Measurements from ENCODE around the gene ADH5.
"Not testable (repeated sequence)": the region's sequence is repeated elsewhere in the genome, so short reads cannot be mapped to it uniquely, and the experiment has no call there.

The ADH5 gene

DNA sequence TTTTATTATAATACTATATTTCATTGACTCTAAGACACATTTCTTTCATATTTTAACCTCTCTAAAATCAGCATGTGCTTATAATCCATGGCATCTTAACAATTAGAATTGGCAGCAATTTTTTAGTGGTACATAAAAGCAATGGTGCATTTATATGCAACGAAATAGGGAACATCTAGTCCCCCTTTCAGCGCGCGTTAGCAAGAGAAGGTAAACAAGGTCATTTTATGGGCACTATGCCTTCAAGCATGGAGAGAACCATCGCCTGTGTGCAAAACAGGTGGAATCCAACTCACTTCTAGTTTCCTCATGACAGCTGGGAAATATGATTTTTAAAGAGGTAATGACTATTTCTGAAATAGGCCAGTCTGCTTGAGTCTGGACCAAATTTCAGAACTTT is 6.4 kb downstream of the ADH5 start:
- no peak for DNase-seq

GRCh38 chr4:99080869-99081268 is 7.7 kb downstream of the ADH5 start:
- DNase-seq = not testable (repeated sequence)

- DNase-seq = no peak
Measured at GRCh38 chr4:99079625-99080295, 8.8 kb downstream of the ADH5 start.

DNA sequence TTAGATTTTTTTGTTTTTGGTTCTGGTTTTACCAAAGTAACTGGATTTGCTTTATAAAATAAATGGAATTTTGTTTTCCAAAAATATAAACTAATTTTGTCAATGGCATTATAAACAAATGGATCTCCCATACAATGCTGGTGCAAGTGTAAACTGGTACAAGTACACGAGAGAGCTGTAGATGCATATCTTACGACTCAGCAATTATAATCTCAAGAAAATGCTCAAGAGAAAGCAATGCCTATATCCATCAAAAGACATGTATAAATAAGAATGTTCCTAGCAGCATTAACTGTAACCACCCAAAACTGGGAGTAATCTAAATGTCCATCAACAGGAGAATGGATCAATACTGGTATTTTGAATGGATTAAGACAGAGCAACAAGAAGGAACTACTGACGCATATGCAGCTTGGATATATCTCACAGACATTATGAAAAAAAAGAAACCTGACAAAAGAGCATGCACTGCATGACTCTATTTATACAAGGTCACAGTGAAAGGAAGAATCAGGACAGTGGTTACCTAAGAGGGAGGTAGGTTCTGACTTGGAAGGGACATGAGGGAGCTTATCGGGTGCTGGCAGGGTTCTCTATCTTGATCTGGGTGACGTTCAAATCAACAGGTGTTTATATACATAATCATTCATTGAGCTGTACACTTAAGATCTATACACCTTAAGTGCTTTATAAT is 9.5 kb downstream of the ADH5 start:
- DNase-seq = no peak

DNA sequence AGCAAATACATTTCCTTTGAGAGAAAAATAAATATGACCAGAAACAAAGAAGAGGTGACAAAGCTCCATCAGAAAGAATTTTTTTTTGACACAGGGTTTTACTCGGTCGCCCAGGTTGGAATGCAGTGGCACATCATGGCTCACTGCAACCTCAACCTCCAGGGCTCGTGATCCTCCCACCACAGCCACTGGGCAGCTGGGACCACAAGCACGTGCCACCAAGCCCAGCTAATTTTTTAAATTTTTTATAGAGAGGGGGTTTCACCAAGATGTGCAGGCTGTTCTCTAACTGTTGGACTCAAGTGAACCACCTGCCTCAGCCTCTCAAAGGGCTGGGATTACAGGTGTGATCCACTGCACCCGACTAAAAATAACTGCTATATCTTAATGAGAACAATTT is 10.3 kb downstream of the ADH5 start:
- DNase-seq = no peak

DNA sequence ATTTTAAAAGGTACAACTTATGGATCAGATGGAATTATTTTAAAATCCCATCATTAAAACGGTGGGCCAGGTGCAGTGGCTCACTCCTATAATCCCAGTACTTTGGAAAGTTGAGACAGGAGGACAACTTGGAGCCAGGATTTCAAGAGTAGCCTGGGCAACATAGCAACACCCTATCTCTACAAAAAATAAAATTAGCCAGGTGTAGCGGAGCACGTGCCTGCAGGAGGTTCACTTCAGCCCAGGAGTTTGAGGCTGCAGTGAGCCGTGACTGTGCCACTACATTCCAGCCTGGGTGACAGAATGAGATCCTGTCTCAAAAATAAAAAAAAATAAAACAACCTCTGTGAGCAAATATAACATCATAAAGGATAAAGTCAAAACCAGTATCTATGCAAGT is 11.4 kb downstream of the ADH5 start:
- no peak for DNase-seq

- DNase-seq = no peak
Measured at GRCh38 chr4:99076292-99076976, 12.2 kb downstream of the ADH5 start.

DNA sequence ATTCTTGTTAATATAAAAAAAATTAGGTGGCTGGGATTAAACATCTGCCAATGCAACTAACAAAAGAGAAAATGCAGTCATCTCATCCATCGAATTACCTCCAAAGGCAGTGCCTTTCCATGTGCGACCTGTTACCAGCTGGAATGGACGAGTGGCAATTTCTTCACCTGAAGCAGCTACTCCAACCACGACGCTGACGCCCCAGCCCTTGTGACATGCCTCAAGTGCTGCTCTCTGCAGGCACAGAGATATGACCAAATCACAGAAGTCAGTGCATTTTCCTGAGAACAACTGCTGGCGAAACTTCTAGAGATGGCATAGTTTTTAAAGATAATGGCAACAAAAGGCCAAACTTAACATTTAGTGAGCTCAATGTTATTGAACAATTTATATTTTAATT is 13.8 kb downstream of the ADH5 start:
- no peak for DNase-seq

DNA sequence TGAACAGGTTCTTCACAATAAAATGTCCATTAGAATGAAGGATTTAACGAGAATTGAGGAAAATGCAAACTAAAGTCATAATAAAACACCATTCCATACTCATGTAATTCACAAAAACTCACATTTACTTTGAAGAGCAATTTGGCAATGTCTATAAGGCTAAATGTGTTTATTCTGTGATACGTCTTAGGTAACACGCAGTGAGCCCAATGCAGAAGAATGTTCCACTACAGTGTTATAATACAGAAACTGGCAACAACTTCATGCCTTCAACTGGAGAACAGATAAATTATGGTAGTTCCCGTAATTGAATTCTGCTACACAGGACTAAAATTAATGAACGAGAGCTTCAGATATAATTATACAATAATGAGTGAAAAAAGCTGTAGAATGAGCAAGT is 17.4 kb downstream of the ADH5 start:
- DNase-seq = no peak

DNA sequence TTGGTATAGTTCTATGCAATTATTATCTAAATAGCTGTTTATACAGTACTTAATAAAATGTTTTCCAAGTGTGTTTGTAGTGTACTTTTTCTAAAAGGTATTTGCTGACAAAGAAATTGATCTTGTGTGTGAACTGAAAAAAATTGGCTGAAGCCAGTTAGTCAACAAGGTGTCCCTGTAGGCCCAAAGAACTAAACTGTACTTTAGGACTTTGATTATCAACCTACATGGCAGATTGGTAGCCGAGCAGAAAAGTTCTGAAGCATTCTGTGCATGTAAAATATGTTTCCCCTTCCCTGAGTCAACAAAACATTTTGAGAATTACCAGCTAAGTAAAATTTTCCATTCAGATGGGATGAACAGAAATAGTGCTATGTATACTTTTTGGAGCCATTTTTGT is 21.0 kb downstream of the ADH5 start:
- DNase-seq = no peak

- not testable (repeated sequence) for DNase-seq
Measured at GRCh38 chr4:99065521-99065920, 23.1 kb downstream of the ADH5 start.

- DNase-seq = no peak
Measured at GRCh38 chr4:99062120-99062519, 26.5 kb downstream of the ADH5 start.

- DNase-seq = no peak
Measured at GRCh38 chr4:99061048-99061700, 27.4 kb downstream of the ADH5 start.

DNA sequence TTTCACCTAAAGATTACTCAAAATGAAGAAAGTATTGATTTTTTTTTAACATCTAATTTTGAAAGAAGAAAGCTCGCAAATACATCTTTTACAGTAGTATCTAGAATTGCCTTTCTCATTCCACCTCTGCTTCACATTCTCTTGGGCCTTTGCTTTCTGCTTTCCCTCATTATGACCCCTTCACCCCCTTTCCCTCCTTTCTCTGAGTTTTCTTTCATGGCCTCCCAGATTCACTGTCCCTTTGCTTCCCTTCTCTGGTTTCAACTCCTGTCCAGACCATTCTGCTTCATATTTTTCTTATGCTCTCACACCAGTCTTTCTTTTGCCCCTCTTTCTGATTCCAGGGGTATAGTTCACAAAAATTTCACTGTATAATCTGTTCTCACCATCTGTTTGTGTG is 29.0 kb downstream of the ADH5 start:
- DNase-seq = no peak

- no peak for DNase-seq
Measured at GRCh38 chr4:99058228-99058627, 30.4 kb downstream of the ADH5 start.

DNA sequence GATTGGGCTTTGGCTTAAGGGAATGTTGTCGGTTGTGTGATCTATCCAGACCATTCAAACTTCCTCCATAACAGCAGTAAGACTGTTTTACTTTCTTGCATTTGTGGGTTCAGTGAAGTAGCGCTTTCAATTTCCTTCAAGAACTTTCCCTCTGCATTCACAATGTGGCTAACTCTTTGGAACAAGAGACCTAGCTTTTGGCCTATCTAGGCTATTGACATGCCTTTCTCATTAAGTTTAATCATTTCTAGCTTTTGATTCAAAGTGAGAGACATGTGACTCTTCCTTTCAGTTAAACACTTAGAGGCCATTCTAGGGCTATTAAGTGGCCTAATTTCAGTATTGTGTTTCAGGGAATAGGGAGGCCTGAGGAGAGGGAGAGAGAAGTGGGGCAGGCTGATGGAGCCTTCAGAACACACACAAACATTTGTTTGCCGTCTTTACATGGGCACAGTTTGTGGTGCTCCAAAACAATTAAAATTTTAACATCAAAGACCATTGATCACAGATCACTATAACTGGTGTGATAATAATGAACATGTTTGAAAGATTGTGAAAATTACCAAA is 34.1 kb downstream of the ADH5 start:
- DNase-seq = no peak

- DNase-seq = no peak
Measured at GRCh38 chr4:99052902-99053301, 35.7 kb downstream of the ADH5 start.

DNA sequence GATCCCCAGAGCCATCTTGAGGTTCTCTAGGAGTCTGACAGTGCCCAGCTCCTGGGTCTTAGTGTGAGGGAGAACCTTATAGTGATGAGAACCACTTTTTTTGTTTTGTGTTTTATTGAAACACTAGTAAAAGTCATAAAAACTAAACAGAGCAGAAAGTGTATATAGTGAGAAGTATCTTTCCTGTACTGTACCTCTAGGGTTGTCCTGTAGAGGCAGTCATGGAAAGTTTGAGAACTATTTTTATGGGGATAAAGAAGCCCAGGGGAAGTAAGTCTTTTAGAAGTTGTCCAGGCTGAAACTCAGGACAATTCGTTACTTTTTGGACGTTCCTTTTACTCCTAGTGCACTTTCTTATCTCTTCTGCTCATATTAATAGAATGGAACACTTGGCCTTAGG is 40.9 kb downstream of the ADH5 start:
- DNase-seq = no peak

DNA sequence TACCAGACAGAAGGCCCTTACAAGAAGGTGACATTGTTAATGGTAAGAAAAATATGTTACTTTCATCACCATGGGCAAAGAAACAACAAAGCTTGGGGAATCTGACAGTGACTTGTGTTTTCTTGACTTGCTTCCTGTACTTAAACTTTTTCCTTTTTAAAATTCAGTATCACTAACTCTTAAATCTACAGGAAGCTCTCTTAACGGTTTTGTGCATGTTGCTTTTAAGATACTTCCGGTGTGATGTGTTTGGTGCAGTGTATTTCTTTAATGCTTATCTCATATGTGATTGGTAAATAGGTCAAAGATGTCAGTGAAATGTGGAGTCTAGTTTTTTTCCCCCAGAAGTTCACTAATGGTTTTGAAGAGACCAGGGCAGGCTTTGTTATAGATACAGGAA is 45.2 kb downstream of the ADH5 start:
- DNase-seq = no peak

- no peak for DNase-seq
Measured at GRCh38 chr4:99038213-99038612, 50.4 kb downstream of the ADH5 start.

- DNase-seq = no peak
Measured at GRCh38 chr4:99033956-99034355, 54.6 kb downstream of the ADH5 start.

- no peak for DNase-seq
Measured at GRCh38 chr4:99029852-99030251, 58.7 kb downstream of the ADH5 start.

DNA sequence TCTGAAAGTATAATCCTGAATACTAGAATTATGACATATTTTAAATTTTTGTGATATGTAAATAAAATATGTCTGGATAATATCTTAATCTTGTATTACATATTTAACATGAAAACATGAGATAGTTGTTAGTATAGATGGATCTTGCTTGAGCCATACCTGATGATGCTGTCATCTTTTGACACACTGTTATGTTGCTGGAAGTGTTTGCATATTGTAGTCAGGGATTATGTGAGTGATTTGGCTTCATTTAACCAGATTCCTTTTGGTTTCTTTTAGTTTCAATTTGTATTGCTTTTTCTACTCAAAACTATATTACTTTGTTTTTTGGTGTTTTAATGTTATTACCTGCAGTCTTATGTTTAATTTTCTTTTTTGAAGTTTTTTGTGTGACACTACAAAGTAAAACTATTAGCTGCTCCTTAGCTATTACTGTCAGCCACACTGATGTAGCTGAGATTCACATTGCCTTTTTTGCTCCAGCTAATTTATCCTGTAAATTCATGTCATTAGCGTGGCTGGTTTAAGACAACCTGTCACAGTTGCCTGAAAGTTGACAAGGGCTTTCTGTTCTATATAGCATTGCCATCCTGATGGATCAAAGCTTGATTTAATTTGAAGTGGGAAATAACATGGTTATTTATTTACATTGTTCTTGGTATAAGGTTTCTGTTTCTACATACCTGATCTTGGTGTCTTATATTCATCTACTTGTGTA is 59.4 kb downstream of the ADH5 start:
- DNase-seq = no peak
